Hepatocyte (in vitro differentiated cells): ENCODE data around the gene SFT2D2.

ENCODE experiments used
- EZH2 ChIP-seq: fragments of 200-600 bp; sonication (generic); IDR thresholded peaks from 2 replicates; pipeline ENCODE4 v1.6.1; 2016; ENCODE audit warnings: antibody characterized with exemption, mild to moderate bottlenecking, borderline replicate concordance
- EZH2phosphoT487 ChIP-seq: fragments of 200-600 bp; sonication (generic); IDR thresholded peaks from one replicate; pipeline ENCODE4 v1.6.1; 2018; ENCODE audit warnings: antibody characterized with exemption, mild to moderate bottlenecking, low read depth, moderate library complexity; ENCODE audit not compliant: unreplicated experiment, severe bottlenecking
- TF ChIP-seq, protein P1 (sequence below): fragments of 200-600 bp; sonication (generic); IDR thresholded peaks from 2 replicates; pipeline ENCODE4 v1.5.1; 2016; ENCODE audit warnings: antibody characterized with exemption, mild to moderate bottlenecking; ENCODE audit not compliant: poor library complexity

DNA sequence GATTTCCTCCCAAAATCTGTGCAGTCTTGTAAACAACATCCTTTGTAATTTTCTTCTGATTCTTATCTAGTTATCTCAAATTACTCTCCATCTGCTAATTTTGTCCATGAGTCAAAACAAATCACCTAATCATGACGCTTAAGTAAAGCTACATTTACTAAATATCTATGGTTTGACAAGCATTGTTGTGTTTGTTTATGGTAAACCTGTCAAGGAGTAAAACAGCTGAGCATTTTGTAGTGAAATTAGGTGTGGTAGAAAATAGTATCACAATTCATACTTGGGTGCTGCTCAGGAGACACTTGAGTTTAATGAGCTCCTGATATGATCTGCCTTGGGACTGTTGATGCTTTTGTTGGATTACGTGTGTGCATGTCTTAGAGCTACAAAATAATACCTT is 35.4 kb upstream of the SFT2D2 start:
- TF ChIP-seq EZH2, result no peak
- TF ChIP-seq, protein P1, sequence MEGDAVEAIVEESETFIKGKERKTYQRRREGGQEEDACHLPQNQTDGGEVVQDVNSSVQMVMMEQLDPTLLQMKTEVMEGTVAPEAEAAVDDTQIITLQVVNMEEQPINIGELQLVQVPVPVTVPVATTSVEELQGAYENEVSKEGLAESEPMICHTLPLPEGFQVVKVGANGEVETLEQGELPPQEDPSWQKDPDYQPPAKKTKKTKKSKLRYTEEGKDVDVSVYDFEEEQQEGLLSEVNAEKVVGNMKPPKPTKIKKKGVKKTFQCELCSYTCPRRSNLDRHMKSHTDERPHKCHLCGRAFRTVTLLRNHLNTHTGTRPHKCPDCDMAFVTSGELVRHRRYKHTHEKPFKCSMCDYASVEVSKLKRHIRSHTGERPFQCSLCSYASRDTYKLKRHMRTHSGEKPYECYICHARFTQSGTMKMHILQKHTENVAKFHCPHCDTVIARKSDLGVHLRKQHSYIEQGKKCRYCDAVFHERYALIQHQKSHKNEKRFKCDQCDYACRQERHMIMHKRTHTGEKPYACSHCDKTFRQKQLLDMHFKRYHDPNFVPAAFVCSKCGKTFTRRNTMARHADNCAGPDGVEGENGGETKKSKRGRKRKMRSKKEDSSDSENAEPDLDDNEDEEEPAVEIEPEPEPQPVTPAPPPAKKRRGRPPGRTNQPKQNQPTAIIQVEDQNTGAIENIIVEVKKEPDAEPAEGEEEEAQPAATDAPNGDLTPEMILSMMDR, result no peak
- TF ChIP-seq EZH2phosphoT487, result no peak
